ENCODE measurements around the gene PDIA6. TPM values are rescaled to one million over a fixed set of nuclear protein-coding genes. Genes with fewer than 3 reads are reported as not detected.

PDIA6 gene
- total and polyA plus RNA-seq, 2 of the 4 experiments (the other 2 are of a cell fraction) = 204 to 349 TPM

DNA sequence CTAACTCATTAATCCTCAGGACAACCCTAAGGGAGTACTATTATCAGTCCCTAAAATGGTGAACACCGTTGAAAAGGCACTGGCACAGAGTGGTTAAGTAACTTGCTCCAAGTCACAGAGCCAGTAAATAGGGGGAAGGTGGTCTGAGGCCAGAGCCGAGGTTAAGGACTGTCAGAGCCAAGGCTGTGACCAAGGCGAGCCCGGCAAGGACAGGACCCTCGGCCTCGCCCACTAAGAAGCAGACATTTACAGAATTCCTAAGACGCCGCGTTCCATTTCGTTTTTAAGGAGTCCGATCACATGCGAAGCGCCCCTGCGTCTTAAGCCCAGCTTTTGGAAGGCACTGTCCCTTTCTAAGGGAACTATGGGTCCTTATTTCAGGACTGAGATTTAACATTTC is 1.1 kb downstream of the PDIA6 start:
- peaks cover 49% of the 10 kb centered on the region for H4K20me1 ChIP-seq (ENCODE audit: insufficient read depth, low read length)
- H3K27me3 ChIP-seq (ENCODE audit: control insufficient read depth, insufficient read depth, low read length) = no peaks in the 10 kb centered on the region
- peak overlapping the region; percentile 39 to 54; a peak in 2 of 4 replicates for H4K8ac ChIP-seq (ENCODE audit: low read depth in 2 of 2, low read length in 2 of 2)
- peak overlapping the region; percentile 83 for H3K4me3 ChIP-seq (ENCODE audit: insufficient read depth, low read depth, low read length)
- intact Hi-C loops (cut with micrococcal nuclease) = no loop called here
- no peak for DNase-seq
- ChIA-PET POLR2A (ENCODE audit: unreplicated experiment) (no interaction called here), CTCF (interaction anchor here (1.1 to 1.2 kb wide), 2 partner anchors 11 to 313 kb away, joined by 3 read pairs; no protein-coding TSS in a partner anchor)
- 0 out of 2 replicates have a peak overlapping the region, but pooled peaks have one; percentile 18 for H3K18ac ChIP-seq (ENCODE audit: low read depth, low read length)
- peak overlapping the region; percentile 97 for H3K9ac ChIP-seq (ENCODE audit: low read depth, low read length)
- no peaks in the 10 kb centered on the region for H3K9me3 ChIP-seq (ENCODE audit: control insufficient read depth, insufficient read depth, low read length)
- dilution Hi-C loops (cut with HindIII; ENCODE audit: low sequenced_read_pairs, unreplicated experiment) = no loop called here
- H2AFZ ChIP-seq (replicated peaks; ENCODE audit: low read length, poor library complexity) = peak overlapping the region; percentile 78
- peaks cover 0 to 35% of the 10 kb centered on the region in 2 experiments; a peak in 2 of 4 replicates for H3K79me1 ChIP-seq (ENCODE audit: low read depth in 1 of 2, low read length in 2 of 2)
- H4K91ac ChIP-seq (ENCODE audit: insufficient read depth, low read depth, low read length) = peak overlapping the region; percentile 51
- H2BK120ac ChIP-seq (ENCODE audit: low read depth, low read length) = no peak overlapping the region
- peaks cover 3% of the 10 kb centered on the region for H3K36me3 ChIP-seq (ENCODE audit: control insufficient read depth, insufficient read depth, low read length)
- 0 out of 2 replicates have a peak, but pooled peaks have one; percentile 22 for TF ChIP-seq MXI1 (IDR thresholded peaks at IDR 0.05; ENCODE audit: borderline replicate concordance, low read depth, low read length)
- TF ChIP-seq, protein P1, sequence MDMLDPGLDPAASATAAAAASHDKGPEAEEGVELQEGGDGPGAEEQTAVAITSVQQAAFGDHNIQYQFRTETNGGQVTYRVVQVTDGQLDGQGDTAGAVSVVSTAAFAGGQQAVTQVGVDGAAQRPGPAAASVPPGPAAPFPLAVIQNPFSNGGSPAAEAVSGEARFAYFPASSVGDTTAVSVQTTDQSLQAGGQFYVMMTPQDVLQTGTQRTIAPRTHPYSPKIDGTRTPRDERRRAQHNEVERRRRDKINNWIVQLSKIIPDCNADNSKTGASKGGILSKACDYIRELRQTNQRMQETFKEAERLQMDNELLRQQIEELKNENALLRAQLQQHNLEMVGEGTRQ (IDR thresholded peaks at IDR 0.05; ENCODE audit: low read depth, low read length) = no peak
- TF ChIP-seq MAZ (IDR thresholded peaks at IDR 0.05; ENCODE audit: borderline replicate concordance, low read depth, low read length) = no peak
- H3K14ac ChIP-seq (replicated peaks; ENCODE audit: low read depth, low read length) = peak overlapping the region; percentile 89
- BruUV-seq (replicated peaks) = no TSS peak
- peak overlapping the region; percentile 54 for H2BK5ac ChIP-seq (ENCODE audit: low read depth, low read length, poor library complexity, severe bottlenecking)
- peaks cover 3% of the 10 kb centered on the region for H3K9me1 ChIP-seq (ENCODE audit: insufficient read depth, low read length)
- no peak overlapping the region for H2BK20ac ChIP-seq (ENCODE audit: low read depth, low read length)
- peak overlapping the region; percentile 81 for H3K56ac ChIP-seq (ENCODE audit: extremely low read depth, insufficient read depth, low read length)
- peak overlapping the region; percentile 86 for H2AK5ac ChIP-seq (ENCODE audit: low read depth, low read length)
- peak overlapping the region; percentile 21; the same call in 1 of the 2 replicates for H4K5ac ChIP-seq (ENCODE audit: low read depth, low read length)
- peak overlapping the region; percentile 74 for H2AK9ac ChIP-seq (replicated peaks; ENCODE audit: low read depth, low read length, poor library complexity)
- H3K4ac ChIP-seq (ENCODE audit: low read depth, low read length) = peak overlapping the region; percentile 55
- in situ Hi-C loops (cut with MboI; ENCODE audit: low sequenced_read_pairs) = no loop called here
- H2BK15ac ChIP-seq (ENCODE audit: low read depth, low read length) = no peak overlapping the region
- no peak for ATAC-seq (ENCODE audit: low read depth)
- WGBS, 2 experiments (ENCODE audit: extremely low coverage in 2 of 2, insufficient read length in 1 of 2) = 0% methylated on average over 4 of the region's 14 CpGs; no CpG with 5 or more reads in 1 of the 2 experiments
- peak overlapping the region; percentile 64 for H3K23ac ChIP-seq (ENCODE audit: low read depth, low read length)
- H3K27ac ChIP-seq (ENCODE audit: insufficient read depth, low read length) = peak overlapping the region; percentile 84
- peak overlapping the region; percentile 98 for H3K4me2 ChIP-seq (ENCODE audit: low read depth, low read length)
- H3K4me1 ChIP-seq (ENCODE audit: control insufficient read depth, insufficient read depth, low read length) = peaks cover 10% of the 10 kb centered on the region
